HEK293 (cell line): ENCODE measurements around the gene FKTN.
A peak's percentile ranks its signal among the peaks of the same experiment; 100 is the strongest.

ENCODE experiments used
- CTCF ChIA-PET: fragments of 350-600 bp; formaldehyde crosslinking; extraction: SDS; loops from one replicate; lab custom pipeline; 2021; ENCODE audit warnings: antibody characterized with exemption; lab: Yijun Ruan, JAX
- POLR2A ChIA-PET: fragments of 300-600 bp; formaldehyde crosslinking; extraction: SDS; loops from one replicate; lab custom pipeline; 2020; ENCODE audit warnings: antibody characterized with exemption, inconsistent platforms; lab: Yijun Ruan, JAX
- H3K27ac ChIP-seq: fragments of 200-500 bp; sonication (Bioruptor generic); 2 replicates; pipeline ENCODE4 v1.5.1; 2014; ENCODE audit warnings: low read depth, low read length, control low read depth, inconsistent platforms; ENCODE audit errors: extremely low read depth
- H3K36me3 ChIP-seq, 2 experiments: fragments of 200-500 bp in 1 of 2; sonication (Bioruptor generic) in 1 of 2; 1 replicate in 1 of 2; 2 replicates in 1 of 2; pipeline ENCODE4 v1.5.1; 2014 to 2017; ENCODE audit warnings: inconsistent platforms in 2 of 2, low read length in 2 of 2; ENCODE audit not compliant: control insufficient read depth in 2 of 2, insufficient read depth in 1 of 2
- H3K4me1 ChIP-seq: fragments of 200-500 bp; sonication (Bioruptor generic); 2 replicates; pipeline ENCODE4 v1.5.1; 2014; ENCODE audit warnings: mild to moderate bottlenecking, low read length, inconsistent platforms; ENCODE audit not compliant: control insufficient read depth, insufficient read depth
- H3K4me3 ChIP-seq: 2 replicates; pipeline ENCODE4 v1.5.1; 2011; ENCODE audit warnings: low read depth, mild to moderate bottlenecking, control low read depth, low read length, moderate library complexity
- H3K9me3 ChIP-seq: fragments of 200-500 bp; sonication (Bioruptor generic); 2 replicates; pipeline ENCODE4 v1.5.1; 2014; ENCODE audit warnings: low read depth, low read length, inconsistent platforms; ENCODE audit not compliant: control insufficient read depth, insufficient read depth
- KLF7 ChIP-seq: fragments of 450-650 bp; formaldehyde crosslinking; IDR thresholded peaks from 2 replicates; pipeline ENCODE4 v1.5.1; 2016; ENCODE audit warnings: missing biosample characterization, missing genetic modification characterization, borderline replicate concordance
- PRDM1 ChIP-seq: fragments of 450-650 bp; formaldehyde crosslinking; IDR thresholded peaks from 2 replicates; pipeline ENCODE4; 2016; ENCODE audit warnings: missing biosample characterization, missing genetic modification characterization
- PRDM2 ChIP-seq: fragments of 450-650 bp; formaldehyde crosslinking; IDR thresholded peaks from 2 replicates; pipeline ENCODE4 v1.5.1; 2016; ENCODE audit warnings: missing biosample characterization, missing genetic modification characterization, borderline replicate concordance
- SCRT2 ChIP-seq: fragments of 450-650 bp; formaldehyde crosslinking; IDR thresholded peaks from 2 replicates; pipeline ENCODE4 v1.5.1; 2016; ENCODE audit warnings: missing biosample characterization, missing genetic modification characterization
- TCF7L2 ChIP-seq: IDR thresholded peaks from 2 replicates; pipeline ENCODE4 v1.6.1; 2011; ENCODE audit warnings: low read depth, mild to moderate bottlenecking, inconsistent platforms, low read length, moderate library complexity, borderline replicate concordance
- YY1 ChIP-seq: fragments of 450-650 bp; formaldehyde crosslinking; IDR thresholded peaks from 2 replicates; pipeline ENCODE4 v1.5.1; 2018; ENCODE audit warnings: missing biosample characterization, missing genetic modification characterization
- ZBTB49 ChIP-seq: fragments of 450-650 bp; formaldehyde crosslinking; IDR thresholded peaks from 2 replicates; pipeline ENCODE4 v1.5.1; 2016; ENCODE audit warnings: missing biosample characterization, missing genetic modification characterization, low read depth
- ZBTB6 ChIP-seq: fragments of 450-650 bp; formaldehyde crosslinking; IDR thresholded peaks from 2 replicates; pipeline ENCODE4 v1.5.1; 2017; ENCODE audit warnings: missing biosample characterization, missing genetic modification characterization
- ZEB2 ChIP-seq: fragments of 450-650 bp; formaldehyde crosslinking; IDR thresholded peaks from 2 replicates; pipeline ENCODE4 v1.5.1; 2016; ENCODE audit warnings: missing biosample characterization, missing genetic modification characterization
- ZNF132 ChIP-seq: fragments of 450-650 bp; formaldehyde crosslinking; IDR thresholded peaks from 2 replicates; pipeline ENCODE4 v1.5.1; 2017; ENCODE audit warnings: missing biosample characterization, missing genetic modification characterization, borderline replicate concordance
- ZNF157 ChIP-seq: fragments of 450-650 bp; formaldehyde crosslinking; IDR thresholded peaks from 2 replicates; pipeline ENCODE4 v1.5.1; 2016; ENCODE audit warnings: missing biosample characterization, missing genetic modification characterization
- ZNF184 ChIP-seq: fragments of 450-650 bp; IDR thresholded peaks from 2 replicates; pipeline ENCODE4 v1.5.1; 2018; ENCODE audit warnings: missing biosample characterization, mild to moderate bottlenecking, missing genetic modification characterization
- ZNF223 ChIP-seq: fragments of 450-650 bp; formaldehyde crosslinking; IDR thresholded peaks from 2 replicates; pipeline ENCODE4 v1.5.1; 2016; ENCODE audit warnings: missing biosample characterization, missing genetic modification characterization
- ZNF274 ChIP-seq, 2 experiments: fragments of 200-500 bp in 1 of 2; fragments of 450-650 bp in 1 of 2; sonication (Bioruptor generic) in 1 of 2; formaldehyde crosslinking in 1 of 2; IDR thresholded peaks; 2 replicates each; pipeline versions ENCODE4 v1.5.1 to v1.6.1; 2014 to 2016; ENCODE audit warnings: borderline replicate concordance in 1 of 2, inconsistent platforms in 1 of 2, low read length in 1 of 2, missing biosample characterization in 1 of 2, missing genetic modification characterization in 1 of 2
- ZNF362 ChIP-seq: fragments of 450-650 bp; formaldehyde crosslinking; IDR thresholded peaks from 2 replicates; pipeline ENCODE4 v1.5.1; 2016; ENCODE audit warnings: missing biosample characterization, missing genetic modification characterization
- ZNF561 ChIP-seq: fragments of 450-650 bp; IDR thresholded peaks from 2 replicates; pipeline ENCODE4 v1.5.1; 2018; ENCODE audit warnings: missing biosample characterization, missing genetic modification characterization, borderline replicate concordance
- ZNF571 ChIP-seq: fragments of 450-650 bp; formaldehyde crosslinking; IDR thresholded peaks from 2 replicates; pipeline ENCODE4 v1.5.0; 2017; ENCODE audit warnings: missing biosample characterization, missing genetic modification characterization
- ZNF580 ChIP-seq: fragments of 450-650 bp; formaldehyde crosslinking; IDR thresholded peaks from 2 replicates; pipeline ENCODE4 v1.5.1; 2016; ENCODE audit warnings: missing biosample characterization, missing genetic modification characterization
- ZNF629 ChIP-seq: fragments of 450-650 bp; formaldehyde crosslinking; IDR thresholded peaks from 2 replicates; pipeline ENCODE4 v1.5.1; 2017; ENCODE audit warnings: missing biosample characterization, missing genetic modification characterization
- ZNF792 ChIP-seq: fragments of 450-650 bp; formaldehyde crosslinking; IDR thresholded peaks from 2 replicates; pipeline ENCODE4 v1.5.1; 2016; ENCODE audit warnings: missing biosample characterization, missing genetic modification characterization
- ZNF830 ChIP-seq: fragments of 450-650 bp; IDR thresholded peaks from 2 replicates; pipeline ENCODE4 v1.5.0; 2018; ENCODE audit warnings: missing biosample characterization, missing genetic modification characterization, low read depth, mild to moderate bottlenecking, moderate library complexity
- ZSCAN16 ChIP-seq: fragments of 450-650 bp; formaldehyde crosslinking; IDR thresholded peaks from 2 replicates; pipeline ENCODE4 v1.5.1; 2016; ENCODE audit warnings: missing biosample characterization, missing genetic modification characterization
- ZSCAN5A ChIP-seq: fragments of 450-650 bp; formaldehyde crosslinking; IDR thresholded peaks from 2 replicates; pipeline ENCODE4 v1.5.1; 2016; ENCODE audit warnings: missing biosample characterization, missing genetic modification characterization

The FKTN gene

GRCh38 chr9:105672711-105673234 is 114.8 kb downstream of the FKTN start (continued):
- no peak for TF ChIP-seq PRDM2 (tag by site-specific recombination)
- peak; percentile 70 for TF ChIP-seq SCRT2 (tag by site-specific recombination)
- peak; percentile 69 for TF ChIP-seq TCF7L2

GRCh38 chr9:105673850-105674387 is 116.0 kb downstream of the FKTN start:
- Histone ChIP-seq H3K36me3 (no peaks in the 10 kb centered on the region), H3K9me3 (no peaks in the 10 kb centered on the region), H3K4me1 (no peaks in the 10 kb centered on the region), H3K4me3 (no peak overlapping the region), H3K27ac (no peak overlapping the region)
- CTCF ChIA-PET, result interaction anchor here (0.6 kb wide), 2 partner anchors 19 to 1122 kb away, joined by 3 read pairs; no protein-coding TSS in a partner anchor
- TF ChIP-seq ZNF571 (tag by site-specific recombination) (no peak), ZNF132 (tag by site-specific recombination) (no peak), ZNF223 (no peak), ZSCAN5A (tag by site-specific recombination) (no peak), ZNF184 (no peak), ZEB2 (tag by site-specific recombination) (no peak), ZBTB49 (tag by site-specific recombination) (no peak), ZNF629 (tag by site-specific recombination) (no peak), ZNF580 (no peak), ZSCAN16 (tag by site-specific recombination) (no peak), ZNF274 (IDR thresholded peaks at IDR 0.05; ENCODE audit: low read length) (no peak), ZNF274 (tag by site-specific recombination; IDR thresholded peaks at IDR 0.05; ENCODE audit: borderline replicate concordance) (no peak), ZNF561 (tag by site-specific recombination) (no peak), PRDM1 (tag by site-specific recombination) (no peak), ZNF362 (tag by site-specific recombination) (no peak), YY1 (tag by site-specific recombination) (no peak), ZNF830 (no peak), KLF7 (tag by site-specific recombination) (no peak), ZNF157 (no peak), ZBTB6 (tag by site-specific recombination) (no peak), ZNF792 (no peak)
- TF ChIP-seq, all 188 proteins: peak for 0
- POLR2A ChIA-PET, result no interaction called here
